Spleen (tissue), 11 donors: ENCODE data around the gene DCXR. TPM values are rescaled to one million over a fixed set of nuclear protein-coding genes. Genes with fewer than 3 reads are reported as not detected.

Experiments
- DNase-seq: peaks from one replicate; pipeline ENCODE4 v3.0.0-alpha.2; 2020
- H3K27ac ChIP-seq, 8 donors: fragments of 200-600 bp; sonication (generic) in 7 of 8; 1 replicate in 4 of 8; 2 replicates in 4 of 8; pipeline versions ENCODE4 v1.5.0 to v1.8.0; 2016 to 2021; ENCODE audit warnings: inconsistent platforms in 4 of 8, mild to moderate bottlenecking in 4 of 8, moderate library complexity in 1 of 8
- H3K27me3 ChIP-seq, 7 donors: fragments of 200-600 bp; sonication (generic) in 6 of 7; replicated peaks in 1 of 7; 1 replicate in 4 of 7; 2 replicates in 3 of 7; pipeline versions ENCODE4 v1.5.0 to v1.8.0; 2016 to 2021; ENCODE audit warnings: inconsistent platforms in 3 of 7, mild to moderate bottlenecking in 1 of 7
- H3K36me3 ChIP-seq, 6 donors: fragments of 200-600 bp; sonication (generic) in 5 of 6; 1 replicate in 4 of 6; 2 replicates in 2 of 6; pipeline versions ENCODE4 v1.5.0 to v1.8.0; 2016 to 2021; ENCODE audit warnings: inconsistent platforms in 2 of 6
- H3K4me1 ChIP-seq, 6 donors: fragments of 200-600 bp; sonication (generic) in 5 of 6; 1 replicate in 3 of 6; 2 replicates in 3 of 6; pipeline versions ENCODE4 v1.5.0 to v1.8.0; 2016 to 2021; ENCODE audit warnings: inconsistent platforms in 3 of 6
- H3K4me3 ChIP-seq, 8 donors: fragments of 200-600 bp; sonication (generic) in 7 of 8; 1 replicate in 4 of 8; 2 replicates in 4 of 8; pipeline versions ENCODE4 v1.5.0 to v1.8.0; 2016 to 2021; ENCODE audit warnings: inconsistent platforms in 4 of 8, mild to moderate bottlenecking in 4 of 8, moderate library complexity in 2 of 8
- H3K9me3 ChIP-seq, 8 donors: fragments of 200-600 bp; sonication (generic) in 7 of 8; 1 replicate in 4 of 8; 2 replicates in 4 of 8; pipeline versions ENCODE4 v1.5.0 to v1.8.0; 2016 to 2021; ENCODE audit warnings: inconsistent platforms in 4 of 8
- CTCF ChIP-seq, 11 experiments: fragments of 200-600 bp in 7 of 11; fragments of 450-650 bp in 4 of 11; sonication (generic) in 4 of 11; IDR thresholded peaks in 8 of 11; conservative IDR thresholded peaks in 3 of 11; 1 replicate in 7 of 11; 2 replicates in 4 of 11; pipeline versions ENCODE4 v1.4.0 to v1.8.0; 2016 to 2021; ENCODE audit warnings: antibody characterized with exemption in 11 of 11, inconsistent platforms in 4 of 11, mild to moderate bottlenecking in 1 of 11
- POLR2A ChIP-seq, 3 donors: fragments of 450-650 bp; IDR thresholded peaks; one replicate each; pipeline ENCODE4 v1.5.1; 2017; ENCODE audit warnings: antibody characterized with exemption in 3 of 3, mild to moderate bottlenecking in 1 of 3
- POLR2AphosphoS5 ChIP-seq, 3 donors: sonication (generic); formaldehyde crosslinking; IDR thresholded peaks; one replicate each; pipeline ENCODE4 v1.5.1; 2017; ENCODE audit warnings: antibody characterized with exemption in 3 of 3
- WGBS, 5 donors: extraction: QIAGEN DNeasy Blood & Tissue Kit in 3 of 5; methylation state at CpG; one replicate each; pipeline versions ENCODE4 v1.1.5 to v1.1.7; 2013 to 2018; 5-methylcytosine and 5-hydroxymethylcytosine counted together
- intact Hi-C: fragments of 100-400 bp; cut with DNase I; formaldehyde crosslinking; loops from one replicate; pipeline ENCODE4 v1.15.0; 2023; ENCODE audit warnings: low total_unique reads
- polyA plus RNA-seq, 3 donors: library from polyadenylated mRNA; stranded (reverse); fragments of 200-250 nt; gene quantifications; one replicate each; pipeline ENCODE4 v1.2.1, GENCODE V29; 2013
- total RNA-seq, 7 donors: library from RNA; depleted of rRNA in 3 of 7; stranded (reverse); fragments of >200 nt in 3 of 7; fragmentation: NEBNext Ultra II Directional in 4 of 7; extraction: Animal tissue kit (Norgen Biotek cat#: 25700) in 4 of 7; gene quantifications; one replicate each; pipeline versions ENCODE4 v1.1.0 to v1.2.1, GENCODE V29; 2016 to 2021
- donor health status: healthy with polysubstance abuse.
- donor health status: DM: no; HTN: no; CAD: no; lungs with moderate emphysema.
- donor health status: DM: no; HTN: no; CAD: no.
- donor health status: Bipolar disorder and iron deficiency.
- donor health status: healthy.
- donor health status: DM: no; HTN: no; CAD: no.
- donor health status: DM: yes; HTN: yes; CAD: no.

DCXR gene
- total and polyA plus RNA-seq, 10 donors: 44.2 to 88.0 (median 61.0) TPM

- no peaks in the 10 kb centered on the region for H3K27me3 ChIP-seq
- H3K9me3 ChIP-seq: no peaks in the 10 kb centered on the region
- H3K27ac ChIP-seq: no peak overlapping the region
- WGBS, 5 donors: 91 to 93% (median 92%) methylated on average over 23 to 34 of the region's 34 CpGs
- no peak overlapping the region for H3K4me3 ChIP-seq
- peak; percentile 73 for DNase-seq
- peaks cover 14 to 77% (median 38%) of the 10 kb centered on the region in 6 donors for H3K4me1 ChIP-seq
- intact Hi-C loops: no loop called here
- H3K36me3 ChIP-seq: peaks cover 0 to 79% (median 71%) of the 10 kb centered on the region in 6 donors
- peak in 2 of 3 donors; percentile 26 to 58 for TF ChIP-seq POLR2AphosphoS5 (IDR thresholded peaks at IDR 0.05)
- no peak for TF ChIP-seq CTCF (IDR thresholded peaks at IDR 0.05 in 8 of 11, conservative IDR thresholded peaks at IDR 0.05 in 3 of 11)
- no peak for TF ChIP-seq POLR2A (IDR thresholded peaks at IDR 0.05)
Observed at GRCh38 chr17:82061047-82061925, 23.8 kb upstream of the DCXR start.

GRCh38 chr17:82060614-82061013 lies 23.1 kb upstream of the DCXR start:
- no peaks in the 10 kb centered on the region for H3K9me3 ChIP-seq
- peak; percentile 70 for DNase-seq
- no peaks in the 10 kb centered on the region for H3K27me3 ChIP-seq
- no peak overlapping the region for H3K4me3 ChIP-seq
- intact Hi-C loops: no loop called here
- 80 to 95% (median 89%) methylated on average over 8 to 14 of the region's 14 CpGs for WGBS, 5 donors
- TF ChIP-seq CTCF (IDR thresholded peaks at IDR 0.05 in 8 of 11, conservative IDR thresholded peaks at IDR 0.05 in 3 of 11) (no peak), POLR2AphosphoS5 (IDR thresholded peaks at IDR 0.05) (peak in 2 of 3 donors; percentile 14 to 56)
- H3K36me3 ChIP-seq: peaks cover 0 to 86% (median 77%) of the 10 kb centered on the region in 6 donors
- H3K4me1 ChIP-seq: peaks cover 9 to 77% (median 32%) of the 10 kb centered on the region in 6 donors
- H3K27ac ChIP-seq: no peak overlapping the region

GRCh38 chr17:82060001-82060380 lies 22.5 kb upstream of the DCXR start:
- Histone ChIP-seq H3K36me3 (peaks cover 0 to 92% (median 84%) of the 10 kb centered on the region in 6 donors), H3K4me3 (no peak overlapping the region), H3K9me3 (no peaks in the 10 kb centered on the region), H3K27ac (peak overlapping the region in 1 of 8 donors; percentile 18), H3K27me3 (no peaks in the 10 kb centered on the region), H3K4me1 (peaks cover 9 to 79% (median 28%) of the 10 kb centered on the region in 6 donors)
- DNase-seq: peak; percentile 67
- 83 to 86% (median 86%) methylated on average over 10 to 16 of the region's 16 CpGs for WGBS, 5 donors
- intact Hi-C loops: no loop called here
- TF ChIP-seq POLR2A (IDR thresholded peaks at IDR 0.05) (no peak), CTCF (IDR thresholded peaks at IDR 0.05 in 8 of 11, conservative IDR thresholded peaks at IDR 0.05 in 3 of 11) (no peak), POLR2AphosphoS5 (IDR thresholded peaks at IDR 0.05) (no peak)

- Histone ChIP-seq H3K27me3 (no peaks in the 10 kb centered on the region), H3K9me3 (no peaks in the 10 kb centered on the region), H3K4me3 (no peak overlapping the region), H3K4me1 (peaks cover 3 to 79% (median 24%) of the 10 kb centered on the region in 6 donors), H3K36me3 (peaks cover 0 to 98% (median 89%) of the 10 kb centered on the region in 6 donors), H3K27ac (peak overlapping the region in 2 of 8 donors; percentile 1 to 18)
- peak; percentile 72 for DNase-seq
- TF ChIP-seq POLR2A (IDR thresholded peaks at IDR 0.05) (no peak), CTCF (IDR thresholded peaks at IDR 0.05 in 8 of 11, conservative IDR thresholded peaks at IDR 0.05 in 3 of 11) (no peak), POLR2AphosphoS5 (IDR thresholded peaks at IDR 0.05) (peak in 2 of 3 donors; percentile 6 to 10)
- whole genome bisulfite sequencing, 5 donors: 65 to 83% (median 78%) methylated on average over 14 to 19 of the region's 19 CpGs
- intact Hi-C loops: no loop called here
Observed at GRCh38 chr17:82059272-82060000, 21.9 kb upstream of the DCXR start.
